GM12878 (cell line): ENCODE measurements around the gene SNRPD2. TPM values are rescaled to one million over a fixed set of nuclear protein-coding genes. Genes with fewer than 3 reads are reported as not detected.

Experiments used
- ATF7 ChIP-seq: fragments of 450-650 bp; IDR thresholded peaks from 2 replicates; pipeline ENCODE4 v1.6.1; 2016; ENCODE audit warnings: low read depth, mild to moderate bottlenecking
- BHLHE40 ChIP-seq, 2 experiments: fragments of 450-650 bp in 1 of 2; IDR thresholded peaks; 2 replicates each; pipeline ENCODE4 v1.6.1; 2011 to 2017; ENCODE audit warnings: low read depth in 2 of 2, borderline replicate concordance in 1 of 2, improper control_type of control experiment in 1 of 2, low read length in 1 of 2, mild to moderate bottlenecking in 1 of 2
- CEBPB ChIP-seq, 2 experiments: fragments of 150-350 bp in 1 of 2; IDR thresholded peaks; 2 replicates each; pipeline ENCODE4 v1.6.1; 2012 to 2014; ENCODE audit warnings: low read depth in 2 of 2, low read length in 2 of 2, borderline replicate concordance in 1 of 2, inconsistent platforms in 1 of 2
- EZH2 ChIP-seq: IDR thresholded peaks from 2 replicates; pipeline ENCODE4 v1.6.1; 2012; ENCODE audit warnings: low read depth, mild to moderate bottlenecking, control low read depth, inconsistent platforms, low read length, borderline replicate concordance; ENCODE audit not compliant: control insufficient read depth
- GATAD2B ChIP-seq: fragments of 450-650 bp; conservative IDR thresholded peaks from 2 replicates; pipeline ENCODE4 v1.6.1; 2017; ENCODE audit warnings: low read depth, mild to moderate bottlenecking, moderate library complexity
- NR2C1 ChIP-seq: fragments of 450-650 bp; IDR thresholded peaks from 2 replicates; pipeline ENCODE4 v1.6.1; 2017; ENCODE audit warnings: antibody characterized with exemption, mild to moderate bottlenecking, moderate library complexity
- NR2F1 ChIP-seq: fragments of 450-650 bp; conservative IDR thresholded peaks from 2 replicates; pipeline ENCODE4 v1.6.1; 2017; ENCODE audit warnings: mild to moderate bottlenecking
- RB1 ChIP-seq: fragments of 450-650 bp; formaldehyde crosslinking; IDR thresholded peaks from 2 replicates; pipeline ENCODE4 v1.6.1; 2017; ENCODE audit warnings: mild to moderate bottlenecking, borderline replicate concordance
- RBBP5 ChIP-seq: fragments of 200-600 bp; sonication (generic); conservative IDR thresholded peaks from 2 replicates; pipeline ENCODE4 v1.6.1; 2016
- SMARCA5 ChIP-seq: fragments of 450-650 bp; IDR thresholded peaks from 2 replicates; pipeline ENCODE4 v1.6.1; 2017; ENCODE audit warnings: mild to moderate bottlenecking
- SUZ12 ChIP-seq: fragments of 200-600 bp; sonication (generic); IDR thresholded peaks from one replicate; pipeline ENCODE4 v1.6.1; 2018; ENCODE audit warnings: antibody characterized with exemption, mild to moderate bottlenecking; ENCODE audit not compliant: unreplicated experiment
- TBL1XR1 ChIP-seq: IDR thresholded peaks from 2 replicates; pipeline ENCODE4 v1.6.1; 2012; ENCODE audit warnings: low read depth, low read length, improper control_type of control experiment
- ZNF24 ChIP-seq: fragments of 450-650 bp; IDR thresholded peaks from 2 replicates; pipeline ENCODE4 v1.6.1; 2017; ENCODE audit warnings: antibody characterized with exemption, mild to moderate bottlenecking
- polyA plus RNA-seq, 11 experiments: library from polyadenylated mRNA; depleted of rRNA in 4 of 11; unstranded in 6 of 11; stranded (reverse) in 5 of 11; fragments of >200 nt; fragmentation: Nextera tagmentation in 4 of 11; fragmentation: Illumina TruSeq in 1 of 11; extraction: Ambion mirVana in 4 of 11; extraction: Trizol in 1 of 11; gene quantifications; 1 replicate in 1 of 11; 2 replicates in 10 of 11; pipeline versions ENCODE4 v1.2.1 to v1.2.3, GENCODE V29; 2011 to 2016; ENCODE audit warnings: inconsistent platforms in 2 of 11, missing spikeins in 2 of 11, low read depth in 1 of 11
- total RNA-seq, 4 experiments: library from RNA; depleted of rRNA in 3 of 4; stranded (reverse); fragments of >200 nt in 3 of 4; fragmentation: Illumina TruSeq in 1 of 4; extraction: Trizol in 1 of 4; gene quantifications; 2 replicates each; pipeline versions ENCODE4 v1.2.1 to v1.2.3, GENCODE V29; 2013 to 2021
- TF ChIP-seq, protein P1 (sequence below): fragments of 450-650 bp; IDR thresholded peaks from 2 replicates; pipeline ENCODE4 v1.6.1; 2017; ENCODE audit warnings: mild to moderate bottlenecking, low read depth, inconsistent platforms; ENCODE audit not compliant: poor library complexity, severe bottlenecking
- TF ChIP-seq, protein P2 (sequence below): fragments of 450-650 bp; IDR thresholded peaks from 2 replicates; pipeline ENCODE4 v1.6.1; 2018; ENCODE audit warnings: mild to moderate bottlenecking, low read depth, moderate library complexity; ENCODE audit not compliant: partially characterized antibody
- TF ChIP-seq, protein P3 (sequence below): fragments of 450-650 bp; formaldehyde crosslinking; IDR thresholded peaks from 2 replicates; pipeline ENCODE4 v1.4.0; 2022; ENCODE audit warnings: mild to moderate bottlenecking, moderate library complexity
- TF ChIP-seq, protein P4 (sequence below): fragments of 450-650 bp; IDR thresholded peaks from 2 replicates; pipeline ENCODE4 v1.6.1; 2017; ENCODE audit warnings: mild to moderate bottlenecking, moderate library complexity

SNRPD2 gene
- total and polyA plus RNA-seq, 10 of the 15 experiments (the other 5 are each of a cell fraction or from before 2014, with no cell fraction given) = 526 to 3,621 (median 951) TPM

DNA sequence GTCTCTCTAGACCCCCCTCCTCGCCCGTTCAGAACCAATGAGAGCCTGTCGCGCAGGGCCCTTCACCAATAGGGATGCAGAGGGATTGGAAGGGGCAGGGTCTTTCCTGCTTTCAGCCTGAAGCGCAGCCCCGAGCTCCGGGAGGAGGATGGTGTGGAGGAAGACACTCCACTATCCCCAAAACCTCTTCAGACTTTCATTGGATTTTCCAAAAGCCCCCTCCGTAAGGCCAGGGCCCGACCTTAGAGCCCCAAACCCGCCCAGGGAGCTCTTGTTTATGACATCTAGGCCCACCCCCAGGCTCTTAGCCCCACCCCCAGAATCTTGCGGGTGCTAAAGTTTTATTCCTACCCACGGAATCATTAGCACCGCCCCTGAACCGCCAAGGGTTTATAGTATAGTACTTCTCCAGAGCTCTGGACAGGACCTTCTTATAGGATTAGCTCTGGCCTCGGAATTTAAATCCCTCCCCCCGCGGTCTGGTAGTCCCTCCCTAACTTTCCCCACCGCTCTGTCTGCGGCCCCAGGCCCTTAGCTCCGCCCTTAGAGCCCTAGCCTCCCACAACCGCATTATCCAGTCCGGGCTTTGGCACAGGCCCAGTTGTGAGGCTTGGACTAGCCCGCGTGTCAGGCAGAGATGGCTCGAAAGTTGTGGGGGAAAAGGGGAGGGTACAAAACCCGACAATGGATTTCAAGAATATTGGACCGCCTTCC, 46.0 kb downstream of the SNRPD2 start (continued):
- TF ChIP-seq, protein P1, sequence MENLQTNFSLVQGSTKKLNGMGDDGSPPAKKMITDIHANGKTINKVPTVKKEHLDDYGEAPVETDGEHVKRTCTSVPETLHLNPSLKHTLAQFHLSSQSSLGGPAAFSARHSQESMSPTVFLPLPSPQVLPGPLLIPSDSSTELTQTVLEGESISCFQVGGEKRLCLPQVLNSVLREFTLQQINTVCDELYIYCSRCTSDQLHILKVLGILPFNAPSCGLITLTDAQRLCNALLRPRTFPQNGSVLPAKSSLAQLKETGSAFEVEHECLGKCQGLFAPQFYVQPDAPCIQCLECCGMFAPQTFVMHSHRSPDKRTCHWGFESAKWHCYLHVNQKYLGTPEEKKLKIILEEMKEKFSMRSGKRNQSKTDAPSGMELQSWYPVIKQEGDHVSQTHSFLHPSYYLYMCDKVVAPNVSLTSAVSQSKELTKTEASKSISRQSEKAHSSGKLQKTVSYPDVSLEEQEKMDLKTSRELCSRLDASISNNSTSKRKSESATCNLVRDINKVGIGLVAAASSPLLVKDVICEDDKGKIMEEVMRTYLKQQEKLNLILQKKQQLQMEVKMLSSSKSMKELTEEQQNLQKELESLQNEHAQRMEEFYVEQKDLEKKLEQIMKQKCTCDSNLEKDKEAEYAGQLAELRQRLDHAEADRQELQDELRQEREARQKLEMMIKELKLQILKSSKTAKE = peak; percentile 76
- TF ChIP-seq, protein P2, sequence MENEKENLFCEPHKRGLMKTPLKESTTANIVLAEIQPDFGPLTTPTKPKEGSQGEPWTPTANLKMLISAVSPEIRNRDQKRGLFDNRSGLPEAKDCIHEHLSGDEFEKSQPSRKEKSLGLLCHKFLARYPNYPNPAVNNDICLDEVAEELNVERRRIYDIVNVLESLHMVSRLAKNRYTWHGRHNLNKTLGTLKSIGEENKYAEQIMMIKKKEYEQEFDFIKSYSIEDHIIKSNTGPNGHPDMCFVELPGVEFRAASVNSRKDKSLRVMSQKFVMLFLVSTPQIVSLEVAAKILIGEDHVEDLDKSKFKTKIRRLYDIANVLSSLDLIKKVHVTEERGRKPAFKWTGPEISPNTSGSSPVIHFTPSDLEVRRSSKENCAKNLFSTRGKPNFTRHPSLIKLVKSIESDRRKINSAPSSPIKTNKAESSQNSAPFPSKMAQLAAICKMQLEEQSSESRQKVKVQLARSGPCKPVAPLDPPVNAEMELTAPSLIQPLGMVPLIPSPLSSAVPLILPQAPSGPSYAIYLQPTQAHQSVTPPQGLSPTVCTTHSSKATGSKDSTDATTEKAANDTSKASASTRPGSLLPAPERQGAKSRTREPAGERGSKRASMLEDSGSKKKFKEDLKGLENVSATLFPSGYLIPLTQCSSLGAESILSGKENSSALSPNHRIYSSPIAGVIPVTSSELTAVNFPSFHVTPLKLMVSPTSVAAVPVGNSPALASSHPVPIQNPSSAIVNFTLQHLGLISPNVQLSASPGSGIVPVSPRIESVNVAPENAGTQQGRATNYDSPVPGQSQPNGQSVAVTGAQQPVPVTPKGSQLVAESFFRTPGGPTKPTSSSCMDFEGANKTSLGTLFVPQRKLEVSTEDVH = no peak
- TF ChIP-seq ATF7 (peak; percentile 56; the same call in 1 of the 2 replicates), BHLHE40 (IDR thresholded peaks at IDR 0.05; ENCODE audit: borderline replicate concordance in 1 of 2, low read depth in 2 of 2, low read length in 1 of 2) (peak in 1 of 2 experiments; percentile 32; a peak in 1 of 4 replicates), SUZ12 (no peak), RBBP5 (no peak), GATAD2B (no peak), TBL1XR1 (0 out of 2 replicates have a peak, but pooled peaks have one; percentile 6), RB1 (peak; percentile 65; the same call in 1 of the 2 replicates), NR2C1 (no peak), ZNF24 (no peak), CEBPB (IDR thresholded peaks at IDR 0.05; ENCODE audit: borderline replicate concordance in 1 of 2, low read depth in 2 of 2, low read length in 2 of 2) (no peak), EZH2 (no peak), SMARCA5 (peak; percentile 93), NR2F1 (no peak)
- TF ChIP-seq, protein P3, sequence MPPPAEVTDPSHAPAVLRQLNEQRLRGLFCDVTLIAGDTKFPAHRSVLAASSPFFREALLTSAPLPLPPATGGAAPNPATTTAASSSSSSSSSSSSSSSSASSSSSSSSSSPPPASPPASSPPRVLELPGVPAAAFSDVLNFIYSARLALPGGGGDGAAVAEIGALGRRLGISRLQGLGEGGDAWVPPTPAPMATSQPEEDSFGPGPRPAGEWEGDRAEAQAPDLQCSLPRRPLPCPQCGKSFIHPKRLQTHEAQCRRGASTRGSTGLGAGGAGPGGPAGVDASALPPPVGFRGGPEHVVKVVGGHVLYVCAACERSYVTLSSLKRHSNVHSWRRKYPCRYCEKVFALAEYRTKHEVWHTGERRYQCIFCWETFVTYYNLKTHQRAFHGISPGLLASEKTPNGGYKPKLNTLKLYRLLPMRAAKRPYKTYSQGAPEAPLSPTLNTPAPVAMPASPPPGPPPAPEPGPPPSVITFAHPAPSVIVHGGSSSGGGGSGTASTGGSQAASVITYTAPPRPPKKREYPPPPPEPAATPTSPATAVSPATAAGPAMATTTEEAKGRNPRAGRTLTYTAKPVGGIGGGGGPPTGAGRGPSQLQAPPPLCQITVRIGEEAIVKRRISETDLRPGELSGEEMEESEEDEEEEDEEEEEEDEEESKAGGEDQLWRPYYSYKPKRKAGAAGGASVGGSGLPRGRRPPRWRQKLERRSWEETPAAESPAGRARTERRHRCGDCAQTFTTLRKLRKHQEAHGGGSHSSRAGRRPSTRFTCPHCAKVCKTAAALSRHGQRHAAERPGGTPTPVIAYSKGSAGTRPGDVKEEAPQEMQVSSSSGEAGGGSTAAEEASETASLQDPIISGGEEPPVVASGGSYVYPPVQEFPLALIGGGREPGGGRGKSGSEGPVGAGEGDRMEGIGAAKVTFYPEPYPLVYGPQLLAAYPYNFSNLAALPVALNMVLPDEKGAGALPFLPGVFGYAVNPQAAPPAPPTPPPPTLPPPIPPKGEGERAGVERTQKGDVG = no peak
- TF ChIP-seq, protein P4, sequence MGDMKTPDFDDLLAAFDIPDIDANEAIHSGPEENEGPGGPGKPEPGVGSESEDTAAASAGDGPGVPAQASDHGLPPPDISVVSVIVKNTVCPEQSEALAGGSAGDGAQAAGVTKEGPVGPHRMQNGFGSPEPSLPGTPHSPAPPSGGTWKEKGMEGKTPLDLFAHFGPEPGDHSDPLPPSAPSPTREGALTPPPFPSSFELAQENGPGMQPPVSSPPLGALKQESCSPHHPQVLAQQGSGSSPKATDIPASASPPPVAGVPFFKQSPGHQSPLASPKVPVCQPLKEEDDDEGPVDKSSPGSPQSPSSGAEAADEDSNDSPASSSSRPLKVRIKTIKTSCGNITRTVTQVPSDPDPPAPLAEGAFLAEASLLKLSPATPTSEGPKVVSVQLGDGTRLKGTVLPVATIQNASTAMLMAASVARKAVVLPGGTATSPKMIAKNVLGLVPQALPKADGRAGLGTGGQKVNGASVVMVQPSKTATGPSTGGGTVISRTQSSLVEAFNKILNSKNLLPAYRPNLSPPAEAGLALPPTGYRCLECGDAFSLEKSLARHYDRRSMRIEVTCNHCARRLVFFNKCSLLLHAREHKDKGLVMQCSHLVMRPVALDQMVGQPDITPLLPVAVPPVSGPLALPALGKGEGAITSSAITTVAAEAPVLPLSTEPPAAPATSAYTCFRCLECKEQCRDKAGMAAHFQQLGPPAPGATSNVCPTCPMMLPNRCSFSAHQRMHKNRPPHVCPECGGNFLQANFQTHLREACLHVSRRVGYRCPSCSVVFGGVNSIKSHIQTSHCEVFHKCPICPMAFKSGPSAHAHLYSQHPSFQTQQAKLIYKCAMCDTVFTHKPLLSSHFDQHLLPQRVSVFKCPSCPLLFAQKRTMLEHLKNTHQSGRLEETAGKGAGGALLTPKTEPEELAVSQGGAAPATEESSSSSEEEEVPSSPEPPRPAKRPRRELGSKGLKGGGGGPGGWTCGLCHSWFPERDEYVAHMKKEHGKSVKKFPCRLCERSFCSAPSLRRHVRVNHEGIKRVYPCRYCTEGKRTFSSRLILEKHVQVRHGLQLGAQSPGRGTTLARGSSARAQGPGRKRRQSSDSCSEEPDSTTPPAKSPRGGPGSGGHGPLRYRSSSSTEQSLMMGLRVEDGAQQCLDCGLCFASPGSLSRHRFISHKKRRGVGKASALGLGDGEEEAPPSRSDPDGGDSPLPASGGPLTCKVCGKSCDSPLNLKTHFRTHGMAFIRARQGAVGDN = no peak
